HCT116 (cell line): ENCODE measurements around the gene ABL2. TPM values are rescaled to one million over a fixed set of nuclear protein-coding genes. Genes with fewer than 3 reads are reported as not detected.

Source experiments
- ATAC-seq: fragments of 200-7000 bp; cut with Tn5 transposase; 2 replicates; pipeline ENCODE4 v1.9.1; 2020; ENCODE audit warnings: mild to moderate bottlenecking, moderate library complexity
- BruUV-seq: library from RNA; stranded (reverse); fragments of 400-500 nt; replicated peaks from 2 replicates; lab custom pipeline; 2021; lab: Mats Ljungman, UMichigan
- CTCF ChIA-PET: fragments of 300-600 bp; sonication (Branson Sonifier 250); formaldehyde crosslinking; loops from one replicate; lab custom pipeline; 2021; ENCODE audit warnings: antibody characterized with exemption; lab: Charles Lee
- POLR2A ChIA-PET: fragments of 300-600, 350-600 bp; sonication (Branson Sonifier 250); formaldehyde crosslinking; loops from one replicate; lab custom pipeline; 2021; ENCODE audit warnings: antibody characterized with exemption; lab: Charles Lee
- RAD21 ChIA-PET, 2 experiments: fragments of 300-600 bp; sonication (Branson Sonifier 250); formaldehyde crosslinking; loops; one replicate each; lab custom pipeline; 2023; ENCODE audit warnings: low total read pairs in 2 of 2; ENCODE audit not compliant: uncharacterized antibody in 2 of 2, unreplicated experiment in 2 of 2, low non-redundant PET in 1 of 2; lab: Charles Lee
- DNase-seq: peaks from one replicate; pipeline ENCODE4 v3.0.0-alpha.2; 2010; ENCODE audit warnings: low read depth, low spot score
- H2AFZ ChIP-seq: fragments of 200-600 bp; shearing (Covaris generic), sonication (generic); 2 replicates; pipeline ENCODE4 v1.6.1; 2017; ENCODE audit warnings: low read depth, mixed run types, mixed read lengths, antibody characterized with exemption, low read length; ENCODE audit not compliant: poor library complexity, severe bottlenecking
- H3K27ac ChIP-seq: 2 replicates; pipeline ENCODE4 v1.5.1; 2012; ENCODE audit warnings: low read depth, low read length
- H3K27me3 ChIP-seq: fragments of 200-600 bp; sonication (generic); 2 replicates; pipeline ENCODE4 v1.6.1; 2016; ENCODE audit warnings: mixed run types, low read length, mixed read lengths; ENCODE audit not compliant: insufficient read depth
- H3K36me3 ChIP-seq, 2 experiments: fragments of 200-500 bp in 1 of 2; fragments of 200-600 bp in 1 of 2; sonication (Bioruptor generic) in 1 of 2; sonication (generic) in 1 of 2; 2 replicates each; pipeline versions ENCODE4 v1.5.1 to v1.6.1; 2014 to 2016; ENCODE audit warnings: low read length in 2 of 2, inconsistent platforms in 1 of 2, mixed read lengths in 1 of 2, mixed run types in 1 of 2; ENCODE audit not compliant: insufficient read depth in 2 of 2, control insufficient read depth in 1 of 2
- H3K4me1 ChIP-seq, 2 experiments: fragments of 200-600 bp in 1 of 2; sonication (generic) in 1 of 2; 2 replicates each; pipeline versions ENCODE4 v1.5.1 to v1.6.1; 2012 to 2017; ENCODE audit warnings: low read length in 2 of 2, inconsistent platforms in 1 of 2, mild to moderate bottlenecking in 1 of 2, mixed read lengths in 1 of 2, mixed run types in 1 of 2, moderate library complexity in 1 of 2; ENCODE audit not compliant: insufficient read depth in 2 of 2, control insufficient read depth in 1 of 2
- H3K4me2 ChIP-seq: fragments of 200-600 bp; sonication (generic); 2 replicates; pipeline ENCODE4 v1.6.1; 2017; ENCODE audit warnings: mixed run types, low read length, mixed read lengths
- H3K4me3 ChIP-seq, 2 experiments: fragments of 200-600 bp in 1 of 2; sonication (generic) in 1 of 2; replicated peaks in 1 of 2; 2 replicates each; pipeline ENCODE4 v1.5.1; 2011 to 2016; ENCODE audit warnings: low read length in 2 of 2, control low read depth in 1 of 2, low read depth in 1 of 2, mild to moderate bottlenecking in 1 of 2, mixed read lengths in 1 of 2, mixed run types in 1 of 2
- H3K79me2 ChIP-seq: fragments of 200-600 bp; sonication (generic); 2 replicates; pipeline ENCODE4 v1.6.1; 2017; ENCODE audit warnings: mild to moderate bottlenecking, mixed run types, low read length, moderate library complexity, mixed read lengths; ENCODE audit not compliant: insufficient read depth
- H3K9ac ChIP-seq: fragments of 200-600 bp; sonication (generic); 2 replicates; pipeline ENCODE4 v1.6.1; 2016; ENCODE audit warnings: low read length, mixed read lengths
- H3K9me2 ChIP-seq: fragments of 200-600 bp; sonication (generic), shearing (Covaris generic); 2 replicates; pipeline ENCODE4 v1.6.1; 2017; ENCODE audit warnings: mixed run types, mild to moderate bottlenecking, moderate library complexity; ENCODE audit not compliant: insufficient read depth
- H3K9me3 ChIP-seq, 2 experiments: fragments of 200-500 bp in 1 of 2; fragments of 200-600 bp in 1 of 2; sonication (Bioruptor generic) in 1 of 2; sonication (generic) in 1 of 2; 2 replicates each; pipeline ENCODE4 v1.6.1; 2014 to 2017; ENCODE audit warnings: low read length in 2 of 2, mixed read lengths in 2 of 2, inconsistent platforms in 1 of 2, low read depth in 1 of 2, mild to moderate bottlenecking in 1 of 2, mixed run types in 1 of 2, moderate library complexity in 1 of 2; ENCODE audit not compliant: control insufficient read depth in 1 of 2, insufficient read depth in 1 of 2
- H4K20me1 ChIP-seq: fragments of 200-600 bp; sonication (generic), shearing (Covaris generic); 2 replicates; pipeline ENCODE4 v1.6.1; 2017; ENCODE audit warnings: mixed run types, mild to moderate bottlenecking, moderate library complexity; ENCODE audit not compliant: insufficient read depth
- CEBPB ChIP-seq: IDR thresholded peaks from 2 replicates; pipeline ENCODE4 v1.6.1; 2012; ENCODE audit warnings: low read depth
- EGR1 ChIP-seq: IDR thresholded peaks from 2 replicates; pipeline ENCODE4 v1.6.1; 2012; ENCODE audit warnings: low read depth
- ELF1 ChIP-seq: IDR thresholded peaks from 2 replicates; pipeline ENCODE4 v1.6.1; 2012; ENCODE audit warnings: low read depth, borderline replicate concordance
- EZH2phosphoT487 ChIP-seq: fragments of 200-600 bp; IDR thresholded peaks from 2 replicates; pipeline ENCODE4 v1.6.1; 2018; ENCODE audit warnings: antibody characterized with exemption, borderline replicate concordance
- POLR2AphosphoS5 ChIP-seq: IDR thresholded peaks from 2 replicates; pipeline ENCODE4 v1.6.1; 2011; ENCODE audit warnings: mild to moderate bottlenecking, low read depth, low read length, moderate library complexity
- RAD21 ChIP-seq: IDR thresholded peaks from 2 replicates; pipeline ENCODE4 v1.6.1; 2012; ENCODE audit warnings: low read depth, mild to moderate bottlenecking
- ZBTB33 ChIP-seq: IDR thresholded peaks from 2 replicates; pipeline ENCODE4 v1.6.1; 2011; ENCODE audit warnings: mild to moderate bottlenecking, low read length, moderate library complexity; ENCODE audit not compliant: insufficient replicate concordance; ENCODE audit errors: extremely low read depth
- ZNF274 ChIP-seq: fragments of 200-500 bp; sonication (Bioruptor generic); IDR thresholded peaks from 2 replicates; pipeline ENCODE4 v1.6.1; 2014; ENCODE audit warnings: mild to moderate bottlenecking, low read depth, low read length, inconsistent platforms
- intact Hi-C: fragments of 100-400 bp; cut with micrococcal nuclease; formaldehyde crosslinking; loops from 2 replicates; pipeline ENCODE4 v1.10.0; 2022
- total RNA-seq: library from RNA; stranded (reverse); gene quantifications from one replicate; pipeline ENCODE4 v1.2.1, GENCODE V29; 2021; ENCODE audit not compliant: unreplicated experiment

The ABL2 gene
- total RNA-seq, 1 experiment from 2014 or later: 22.9 TPM

GRCh38 chr1:179269071-179269470, 39.6 kb upstream of the ABL2 start (continued):
- TF ChIP-seq ZBTB33: no peak
- no peak for TF ChIP-seq EZH2phosphoT487
- no peak for TF ChIP-seq ZNF274
- TF ChIP-seq RAD21: no peak
- TF ChIP-seq CEBPB: no peak

GRCh38 chr1:179264507-179264906, 35.0 kb upstream of the ABL2 start:
- no peaks in the 10 kb centered on the region for H3K9me3 ChIP-seq
- RAD21 ChIA-PET: no interaction called here
- no TSS peak for BruUV-seq

More at GRCh38 chr1:179264507-179264906, 35.0 kb upstream of the ABL2 start:
- no peak overlapping the region for H2AFZ ChIP-seq
- CTCF ChIA-PET: no interaction called here
- no peaks in the 10 kb centered on the region for H3K36me3 ChIP-seq
- ATAC-seq: no peak
- H3K9me2 ChIP-seq: no peaks in the 10 kb centered on the region
- no peak overlapping the region for H3K4me3 ChIP-seq
- H3K27me3 ChIP-seq: no peaks in the 10 kb centered on the region
- H3K4me1 ChIP-seq: no peaks in the 10 kb centered on the region
- no peaks in the 10 kb centered on the region for H4K20me1 ChIP-seq
- H3K9ac ChIP-seq: no peak overlapping the region
- no peak overlapping the region for H3K4me2 ChIP-seq
- TF ChIP-seq EGR1: no peak
- TF ChIP-seq POLR2AphosphoS5: no peak
- TF ChIP-seq RAD21: no peak
- no peak for TF ChIP-seq ELF1
- TF ChIP-seq, all 23 proteins: peak for 0
- H3K27ac ChIP-seq: no peak overlapping the region
- no peaks in the 10 kb centered on the region for H3K79me2 ChIP-seq
- no peak for DNase-seq
- intact Hi-C loops: no loop called here
- POLR2A ChIA-PET: no interaction called here
